KG1 (cell line): ENCODE results near the gene B4GALNT3.
"Not testable (repeated sequence)": the region's sequence is repeated elsewhere in the genome, so short reads cannot be mapped to it uniquely, and the experiment has no call there.

Experiments used
- DNase-seq: peaks from one replicate; lab custom pipeline; 2025; lab: John Stamatoyannopoulos, UW

B4GALNT3 gene

GRCh38 chr12:575948-576614 lies 116.3 kb downstream of the B4GALNT3 start:
- peak; percentile 79 for DNase-seq

DNA sequence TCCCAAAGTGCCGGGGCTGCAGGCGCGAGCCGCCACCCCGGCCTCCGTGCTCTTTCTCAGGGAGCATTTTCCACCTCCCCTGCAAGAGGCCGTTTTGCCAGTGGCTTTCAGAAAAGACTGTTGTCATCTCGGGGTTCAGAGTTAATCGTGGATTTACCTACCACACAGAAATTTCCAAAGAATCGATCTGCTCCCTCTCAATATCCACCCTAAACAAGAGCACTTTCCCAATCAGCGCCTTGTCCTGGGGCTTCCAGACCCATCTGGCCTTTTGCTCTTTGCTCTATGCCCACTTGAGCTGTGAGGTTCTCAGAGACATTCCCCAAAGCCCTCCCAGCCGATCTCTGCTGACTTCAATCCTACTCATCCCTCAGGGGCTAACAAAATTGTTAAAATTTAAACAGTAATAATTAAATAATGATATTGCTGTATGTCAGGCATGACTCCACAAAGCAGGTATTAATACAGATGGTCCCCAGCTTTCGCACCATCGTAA lies 116.9 kb downstream of the B4GALNT3 start:
- no peak for DNase-seq

DNA sequence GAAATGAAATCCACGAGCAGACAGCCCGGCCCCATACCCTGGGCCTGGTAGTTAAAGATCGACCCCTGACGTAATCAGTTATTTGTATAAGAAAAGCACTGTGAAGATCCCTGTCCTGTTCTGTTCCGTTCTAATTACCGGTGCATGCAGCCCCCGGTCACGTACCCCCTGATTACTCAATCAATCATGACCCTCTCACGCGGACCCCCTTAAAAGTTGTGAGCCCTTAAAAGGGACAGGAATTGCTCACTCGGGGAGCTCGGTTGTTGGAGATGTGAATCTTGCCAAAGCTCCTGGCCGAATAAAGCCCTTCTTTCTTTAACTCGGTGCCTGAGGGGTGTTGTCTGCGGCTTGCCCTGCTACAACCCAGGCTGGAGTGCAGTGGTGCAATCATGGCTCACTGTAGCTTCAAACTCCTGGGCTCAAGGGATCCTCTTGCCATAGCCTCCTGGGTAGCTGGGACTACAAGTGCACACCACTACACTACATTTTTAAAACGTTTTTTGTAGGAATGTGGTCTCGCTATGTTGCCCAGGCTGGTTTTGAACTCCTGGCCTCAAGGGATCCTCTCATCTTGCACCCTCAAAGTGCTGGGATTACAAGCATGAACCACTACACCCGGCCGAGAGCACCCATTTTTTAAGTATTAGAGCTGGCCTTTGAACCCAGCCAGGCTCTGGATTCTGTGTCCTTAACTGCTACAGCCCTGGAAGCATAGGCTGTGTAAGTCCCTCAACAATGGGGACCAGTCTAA lies 118.4 kb downstream of the B4GALNT3 start:
- DNase-seq, result not testable (repeated sequence)

DNA sequence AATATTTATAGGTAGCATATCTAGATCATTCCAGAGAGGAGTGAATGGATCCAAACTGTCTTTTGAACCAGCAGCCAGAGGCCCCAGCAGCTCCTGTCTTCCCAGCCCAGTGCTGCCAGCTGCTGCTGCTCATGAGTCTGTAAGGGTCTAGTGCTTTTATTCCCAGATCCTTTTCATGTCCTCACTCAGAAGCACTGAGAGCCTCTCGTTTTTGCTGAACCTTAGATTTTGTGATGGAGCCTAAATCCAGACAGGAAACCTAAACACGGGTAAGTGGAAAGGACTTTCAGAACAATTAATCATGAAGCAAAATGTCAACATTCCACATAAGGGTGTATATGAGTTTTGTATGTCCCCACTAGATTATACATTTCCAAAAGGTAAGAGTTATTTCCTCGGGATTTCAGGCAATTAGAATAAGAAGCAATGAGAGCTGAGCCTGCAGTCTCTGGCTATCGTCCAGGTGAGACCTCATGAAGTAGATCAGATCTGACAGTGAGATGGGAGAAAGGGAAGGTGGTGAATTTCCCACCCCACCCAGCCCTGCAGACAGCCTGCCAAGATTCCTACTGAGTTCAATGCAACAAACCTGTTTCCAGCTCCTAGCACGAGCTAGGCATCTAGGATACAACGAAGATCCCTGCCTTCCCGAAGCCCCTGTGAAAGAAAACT lies 119.1 kb downstream of the B4GALNT3 start:
- DNase-seq, result no peak

- no peak for DNase-seq
These were observed 119.8 kb downstream of the B4GALNT3 start for GRCh38 chr12:579420-580110.

DNA sequence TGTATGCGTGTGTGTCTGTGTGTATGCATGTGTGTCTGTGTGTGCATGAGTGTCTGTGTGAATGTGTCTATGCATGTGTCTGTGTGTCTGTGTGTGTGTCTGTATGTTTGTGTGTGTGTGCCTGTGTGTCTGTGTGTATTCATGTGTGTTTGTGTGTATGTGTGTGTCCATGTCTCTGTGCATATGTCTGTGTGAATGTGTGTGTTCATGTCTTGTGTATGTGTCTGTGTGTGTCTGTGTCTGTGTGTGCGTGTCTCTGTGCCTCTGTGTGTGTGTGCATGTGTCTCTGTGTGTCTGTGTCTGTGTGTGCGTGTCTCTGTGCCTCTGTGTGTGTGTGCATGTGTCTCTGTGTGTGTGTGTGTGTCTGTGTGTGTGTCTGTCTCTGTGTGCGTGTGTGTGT lies 121.1 kb downstream of the B4GALNT3 start:
- no peak for DNase-seq

- DNase-seq, result no peak
These were observed 121.6 kb downstream of the B4GALNT3 start for GRCh38 chr12:581321-581720.

DNA sequence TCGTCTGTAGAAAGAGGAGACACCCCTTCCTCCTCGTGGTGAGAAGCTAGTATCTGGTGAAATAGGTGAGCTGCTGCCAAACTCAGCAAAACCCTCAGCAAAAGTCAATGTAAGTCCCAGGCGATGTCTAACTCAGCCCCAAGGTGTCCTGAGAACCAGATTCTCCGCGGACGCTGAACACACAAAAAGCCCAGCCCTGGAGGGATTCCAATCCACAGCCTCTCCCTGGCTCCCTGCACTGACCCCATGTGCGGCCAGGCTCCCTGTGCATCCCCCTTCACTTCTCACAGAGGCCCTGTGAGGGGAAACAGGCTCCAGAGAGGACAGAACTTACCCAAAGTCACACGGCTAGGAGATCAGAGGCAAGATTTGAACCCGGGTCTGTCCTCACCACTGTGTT lies 122.0 kb downstream of the B4GALNT3 start:
- no peak for DNase-seq

GRCh38 chr12:583251-583869 lies 123.6 kb downstream of the B4GALNT3 start:
- no peak for DNase-seq

DNA sequence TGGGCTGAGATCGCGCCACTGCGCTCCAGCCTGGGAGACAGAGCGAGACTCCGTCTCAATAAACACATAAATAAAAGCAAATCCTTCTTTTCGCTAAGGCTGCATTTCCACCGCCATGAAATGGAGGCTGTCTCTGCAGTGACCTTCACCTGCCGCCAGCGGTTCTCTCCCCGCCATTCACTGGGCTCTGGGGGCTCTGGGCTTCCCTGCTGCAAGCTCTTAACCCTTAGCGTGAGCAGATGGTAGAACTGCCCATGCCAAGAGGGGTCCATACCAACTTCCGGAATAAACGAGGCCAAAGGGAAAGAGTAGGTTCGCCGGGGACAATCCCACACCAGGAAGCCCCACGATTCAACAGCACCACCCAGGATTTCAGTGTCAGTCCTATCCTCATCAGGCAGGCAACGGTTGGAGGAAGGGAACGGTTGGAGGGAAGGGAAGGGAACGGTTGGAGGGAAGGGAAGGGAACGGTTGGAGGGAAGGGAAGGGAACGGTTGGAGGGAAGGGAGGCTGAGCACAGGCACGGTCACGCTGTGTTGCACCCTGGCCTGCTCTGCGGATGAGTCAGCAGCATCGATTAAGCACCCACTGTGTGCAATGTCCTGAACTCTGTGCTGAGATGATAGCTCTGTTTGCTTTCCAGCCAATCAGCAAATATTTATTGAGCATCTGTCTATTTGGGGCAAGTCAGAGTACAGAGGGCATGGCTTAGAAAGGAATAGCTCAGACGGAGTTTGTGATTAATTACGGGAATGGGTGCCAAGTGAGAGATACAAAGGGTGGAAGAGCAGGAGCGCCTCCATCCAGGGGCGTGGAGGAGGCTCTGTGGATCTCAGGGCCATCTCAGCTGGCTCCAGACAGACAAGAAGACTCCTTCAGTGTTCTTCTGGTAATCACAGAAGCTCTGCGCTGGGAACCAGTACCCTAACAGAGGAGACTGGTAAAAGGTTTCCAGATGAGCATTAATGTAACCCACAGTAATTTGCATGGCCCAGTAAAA lies 125.6 kb downstream of the B4GALNT3 start:
- no peak for DNase-seq

GRCh38 chr12:586318-587071 lies 126.8 kb downstream of the B4GALNT3 start:
- DNase-seq, result no peak

- no peak for DNase-seq
These were observed 127.6 kb downstream of the B4GALNT3 start for GRCh38 chr12:587132-588023.

- no peak for DNase-seq
These were observed 128.2 kb downstream of the B4GALNT3 start for GRCh38 chr12:588024-588322.

GRCh38 chr12:588646-589045 lies 128.9 kb downstream of the B4GALNT3 start:
- DNase-seq, result no peak

GRCh38 chr12:590206-590750 lies 130.5 kb downstream of the B4GALNT3 start:
- no peak for DNase-seq

- DNase-seq, result no peak
These were observed 131.7 kb downstream of the B4GALNT3 start for GRCh38 chr12:591167-592023.

- DNase-seq, result no peak
These were observed 132.3 kb downstream of the B4GALNT3 start for GRCh38 chr12:592024-592505.
